Smooth muscle cell (in vitro differentiated cells): ENCODE data around the gene NOL4L. TPM values are rescaled to one million over a fixed set of nuclear protein-coding genes. Genes with fewer than 3 reads are reported as not detected.

ENCODE experiments used
- DNase-seq: peaks from one replicate; lab custom pipeline; 2025; ENCODE audit not compliant: unreplicated experiment; lab: John Stamatoyannopoulos, UW
- H2AFZ ChIP-seq: fragments of 200-600 bp; sonication (generic); 2 replicates; pipeline ENCODE4 v1.6.0; 2016; ENCODE audit warnings: antibody characterized with exemption, low read depth, mild to moderate bottlenecking
- H3F3A ChIP-seq: fragments of 200-600 bp; sonication (generic); 2 replicates; pipeline ENCODE4 v1.6.0; 2017; ENCODE audit warnings: antibody characterized with exemption, low read depth
- H3K27ac ChIP-seq: fragments of 200-600 bp; sonication (generic); 2 replicates; pipeline ENCODE4 v1.5.1; 2016; ENCODE audit warnings: low read depth, mild to moderate bottlenecking
- H3K27me3 ChIP-seq: fragments of 200-600 bp; sonication (generic); 2 replicates; pipeline ENCODE4 v1.6.1; 2016; ENCODE audit warnings: low read depth, mild to moderate bottlenecking
- H3K36me3 ChIP-seq: fragments of 200-600 bp; sonication (generic); 2 replicates; pipeline ENCODE4 v1.5.1; 2016; ENCODE audit warnings: low read depth
- H3K4me1 ChIP-seq: fragments of 200-600 bp; sonication (generic); 2 replicates; pipeline ENCODE4 v1.5.1; 2016; ENCODE audit warnings: low read depth
- H3K4me2 ChIP-seq: fragments of 200-600 bp; sonication (generic); 2 replicates; pipeline ENCODE4 v1.6.0; 2016; ENCODE audit warnings: mild to moderate bottlenecking
- H3K4me3 ChIP-seq: fragments of 200-600 bp; sonication (generic); 2 replicates; pipeline ENCODE4 v1.5.1; 2016; ENCODE audit warnings: mild to moderate bottlenecking
- H3K79me2 ChIP-seq: fragments of 200-600 bp; sonication (generic); 2 replicates; pipeline ENCODE4 v1.6.0; 2016; ENCODE audit warnings: low read depth, mild to moderate bottlenecking
- H3K9ac ChIP-seq: fragments of 200-600 bp; sonication (generic); 2 replicates; pipeline ENCODE4 v1.6.0; 2016; ENCODE audit warnings: low read depth
- H3K9me3 ChIP-seq: fragments of 200-600 bp; sonication (generic); replicated peaks from 2 replicates; pipeline ENCODE4 v1.5.1; 2016; ENCODE audit warnings: low read depth
- H4K20me1 ChIP-seq: fragments of 200-600 bp; sonication (generic); 2 replicates; pipeline ENCODE4 v1.6.0; 2016; ENCODE audit warnings: low read depth
- WGBS: methylation state at CpG from one replicate; pipeline ENCODE4 v1.1.7; 2016; ENCODE audit warnings: low lambda C conversion rate; 5-methylcytosine and 5-hydroxymethylcytosine counted together
- polyA plus RNA-seq: library from polyadenylated mRNA; unstranded; fragments of >200 nt; fragmentation: Nextera tagmentation; extraction: Ambion mirVana; gene quantifications from 2 replicates; pipeline ENCODE4 v1.2.1, GENCODE V29; 2016
- total RNA-seq: library from RNA; depleted of rRNA; stranded (reverse); fragments of >200 nt; gene quantifications from 2 replicates; pipeline ENCODE4 v1.2.3, GENCODE V29; 2014
- TF ChIP-seq, protein P1 (sequence below): fragments of 200-600 bp; sonication (generic); IDR thresholded peaks from 2 replicates; pipeline ENCODE4 v1.5.1; 2017; ENCODE audit warnings: borderline replicate concordance, mild to moderate bottlenecking, antibody characterized with exemption; ENCODE audit not compliant: insufficient read depth, poor library complexity, severe bottlenecking

NOL4L gene
- total and polyA plus RNA-seq, 2 experiments from 2014 or later, result 26.0 to 26.2 TPM

- Histone ChIP-seq H4K20me1 (no peaks in the 10 kb centered on the region), H2AFZ (peak overlapping the region; percentile 77), H3K4me3 (peak overlapping the region; percentile 91), H3K4me1 (peaks cover 20% of the 10 kb centered on the region), H3K36me3 (no peaks in the 10 kb centered on the region), H3K9ac (no peak overlapping the region), H3K79me2 (no peaks in the 10 kb centered on the region), H3F3A (peaks cover 30% of the 10 kb centered on the region), H3K27ac (no peak overlapping the region), H3K9me3 (no peaks in the 10 kb centered on the region), H3K4me2 (peak overlapping the region; percentile 94), H3K27me3 (peaks cover 25% of the 10 kb centered on the region)
- WGBS, result 16% methylated on average over 16 of the region's 91 CpGs
- TF ChIP-seq, protein P1, sequence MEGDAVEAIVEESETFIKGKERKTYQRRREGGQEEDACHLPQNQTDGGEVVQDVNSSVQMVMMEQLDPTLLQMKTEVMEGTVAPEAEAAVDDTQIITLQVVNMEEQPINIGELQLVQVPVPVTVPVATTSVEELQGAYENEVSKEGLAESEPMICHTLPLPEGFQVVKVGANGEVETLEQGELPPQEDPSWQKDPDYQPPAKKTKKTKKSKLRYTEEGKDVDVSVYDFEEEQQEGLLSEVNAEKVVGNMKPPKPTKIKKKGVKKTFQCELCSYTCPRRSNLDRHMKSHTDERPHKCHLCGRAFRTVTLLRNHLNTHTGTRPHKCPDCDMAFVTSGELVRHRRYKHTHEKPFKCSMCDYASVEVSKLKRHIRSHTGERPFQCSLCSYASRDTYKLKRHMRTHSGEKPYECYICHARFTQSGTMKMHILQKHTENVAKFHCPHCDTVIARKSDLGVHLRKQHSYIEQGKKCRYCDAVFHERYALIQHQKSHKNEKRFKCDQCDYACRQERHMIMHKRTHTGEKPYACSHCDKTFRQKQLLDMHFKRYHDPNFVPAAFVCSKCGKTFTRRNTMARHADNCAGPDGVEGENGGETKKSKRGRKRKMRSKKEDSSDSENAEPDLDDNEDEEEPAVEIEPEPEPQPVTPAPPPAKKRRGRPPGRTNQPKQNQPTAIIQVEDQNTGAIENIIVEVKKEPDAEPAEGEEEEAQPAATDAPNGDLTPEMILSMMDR, result no peak
- peak; percentile 25 for DNase-seq
Measured at GRCh38 chr20:32582659-32583580, 2.2 kb downstream of the NOL4L start.

GRCh38 chr20:32581839-32582658 lies 3.1 kb downstream of the NOL4L start:
- Histone ChIP-seq H3K27ac (no peak overlapping the region), H3K9me3 (no peaks in the 10 kb centered on the region), H3F3A (peaks cover 30% of the 10 kb centered on the region), H2AFZ (no peak overlapping the region), H3K4me3 (peak overlapping the region; percentile 91), H4K20me1 (no peaks in the 10 kb centered on the region), H3K4me1 (peaks cover 20% of the 10 kb centered on the region), H3K36me3 (no peaks in the 10 kb centered on the region), H3K79me2 (no peaks in the 10 kb centered on the region), H3K9ac (no peak overlapping the region), H3K4me2 (peak overlapping the region; percentile 1), H3K27me3 (peaks cover 16% of the 10 kb centered on the region)
- no peak for DNase-seq
- WGBS, result 80% methylated on average over 20 of the region's 20 CpGs
- TF ChIP-seq, protein P1, result no peak

DNA sequence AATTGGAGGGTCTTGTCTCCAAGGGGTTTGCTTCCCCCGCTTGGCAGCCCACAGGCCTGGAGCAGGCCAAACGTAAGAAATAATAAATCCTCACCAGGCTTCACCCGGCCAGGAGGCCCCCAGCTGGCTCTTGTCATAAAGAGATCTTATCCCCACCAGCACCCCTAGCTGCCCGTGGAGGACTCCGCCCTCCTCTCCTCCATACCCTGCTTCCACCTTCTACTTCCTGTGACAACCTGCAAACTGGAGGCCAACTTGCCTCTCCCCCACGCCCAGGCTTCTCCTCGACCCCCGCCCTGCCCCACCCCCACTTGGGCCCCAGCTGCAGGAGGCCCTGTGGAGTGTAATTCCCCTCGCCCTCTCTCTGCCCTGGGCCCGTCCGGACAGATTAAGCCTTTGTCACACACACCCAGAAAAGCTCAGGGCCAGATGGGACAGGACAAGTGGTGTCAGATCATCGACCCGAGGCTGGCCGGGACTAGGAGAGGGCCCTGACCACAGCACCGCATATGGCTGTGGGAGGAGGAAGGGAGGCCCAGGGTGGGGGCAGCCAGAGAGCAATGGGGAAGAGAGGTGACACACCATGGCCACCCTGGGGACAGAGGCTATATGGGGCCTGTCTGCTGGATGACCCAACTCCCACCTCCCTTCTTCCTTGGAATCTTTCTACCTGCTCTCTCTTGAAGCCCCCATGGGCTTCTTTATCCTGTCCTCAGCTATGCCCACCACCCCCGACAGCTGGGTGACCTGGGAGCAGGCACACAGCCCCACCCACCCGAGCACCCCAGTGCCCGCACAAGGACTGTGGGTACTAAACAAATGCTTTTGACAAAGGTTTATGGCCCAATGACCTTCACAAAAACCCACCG lies 3.9 kb downstream of the NOL4L start:
- H4K20me1 ChIP-seq, result no peaks in the 10 kb centered on the region
- H3K27ac ChIP-seq, result no peak overlapping the region
- no peak overlapping the region for H3K4me3 ChIP-seq
- H3K27me3 ChIP-seq, result peaks cover 8% of the 10 kb centered on the region
- H3K36me3 ChIP-seq, result no peaks in the 10 kb centered on the region
- no peaks in the 10 kb centered on the region for H3K79me2 ChIP-seq
- H3K4me2 ChIP-seq, result no peak overlapping the region
- peaks cover 20% of the 10 kb centered on the region for H3K4me1 ChIP-seq
- H3K9ac ChIP-seq, result no peak overlapping the region
- H2AFZ ChIP-seq, result no peak overlapping the region
- DNase-seq, result no peak
- no peaks in the 10 kb centered on the region for H3K9me3 ChIP-seq
- WGBS, result 36% methylated on average over 18 of the region's 19 CpGs
- H3F3A ChIP-seq, result peaks cover 30% of the 10 kb centered on the region
- TF ChIP-seq, protein P1, result no peak
